GM10248 (cell line): ENCODE data around the gene RUNX2.

Experiments used
- CTCF ChIA-PET: fragments of 300-600 bp; sonication (Branson Sonifier 250); formaldehyde crosslinking; extraction: SDS; loops from one replicate; lab custom pipeline; 2021; ENCODE audit warnings: antibody characterized with exemption; lab: Yijun Ruan, JAX
- POLR2A ChIA-PET: fragments of 350-650 bp; sonication (Branson Sonifier 250); formaldehyde crosslinking; extraction: SDS; loops from one replicate; lab custom pipeline; 2020; ENCODE audit warnings: antibody characterized with exemption; lab: Yijun Ruan, JAX
- DNase-seq: peaks from one replicate; pipeline ENCODE4 v3.0.0; 2012; ENCODE audit errors: extremely low spot score
- CTCF ChIP-seq: IDR thresholded peaks from 2 replicates; pipeline ENCODE4 v1.5.1; 2012; ENCODE audit warnings: mild to moderate bottlenecking, low read depth; ENCODE audit errors: extremely low read depth, missing control alignments, control extremely low read depth

Gene RUNX2

GRCh38 chr6:45644720-45645119, 316.6 kb downstream of the RUNX2 start:
- no peak for TF ChIP-seq CTCF
- ChIA-PET CTCF (interaction anchor here (0.8 to 1.8 kb wide), 4 partner anchors 11 to 128 kb away, joined by 3 to 4 read pairs (median 3); no protein-coding TSS in a partner anchor), POLR2A (no interaction called here)
- no peak for DNase-seq

DNA sequence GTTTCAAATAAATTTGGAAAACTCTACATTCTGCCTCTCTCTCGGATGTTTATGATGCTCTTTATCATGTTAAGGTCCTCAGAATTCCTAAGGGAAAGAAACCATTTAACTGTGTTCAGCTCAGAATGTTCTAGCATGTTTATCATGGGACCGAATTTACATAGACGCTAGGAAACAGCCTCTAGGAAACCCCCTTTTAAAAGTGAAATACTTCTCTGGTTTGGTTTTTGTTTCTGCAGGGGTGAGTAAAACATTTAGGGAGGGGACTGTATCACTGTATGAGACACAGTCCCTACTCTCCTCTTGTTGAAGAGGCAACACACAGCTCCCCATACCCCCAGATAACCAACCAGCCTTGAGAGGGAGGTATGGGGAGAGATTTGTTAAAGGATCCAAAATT, 317.2 kb downstream of the RUNX2 start:
- CTCF ChIA-PET = interaction anchor here (0.9 to 1.8 kb wide), 4 partner anchors 10 to 285 kb away, joined by 3 to 5 read pairs (median 4); no protein-coding TSS in a partner anchor
- DNase-seq = peak; percentile 32
- no peak for TF ChIP-seq CTCF
- POLR2A ChIA-PET = no interaction called here

GRCh38 chr6:45647341-45648261, 319.5 kb downstream of the RUNX2 start:
- TF ChIP-seq CTCF = no peak
- POLR2A ChIA-PET = no interaction called here
- CTCF ChIA-PET = interaction anchor here (0.8 to 1.7 kb wide), 4 partner anchors 10 to 96 kb away, joined by 3 to 5 read pairs (median 4); no protein-coding TSS in a partner anchor
- no peak for DNase-seq

DNA sequence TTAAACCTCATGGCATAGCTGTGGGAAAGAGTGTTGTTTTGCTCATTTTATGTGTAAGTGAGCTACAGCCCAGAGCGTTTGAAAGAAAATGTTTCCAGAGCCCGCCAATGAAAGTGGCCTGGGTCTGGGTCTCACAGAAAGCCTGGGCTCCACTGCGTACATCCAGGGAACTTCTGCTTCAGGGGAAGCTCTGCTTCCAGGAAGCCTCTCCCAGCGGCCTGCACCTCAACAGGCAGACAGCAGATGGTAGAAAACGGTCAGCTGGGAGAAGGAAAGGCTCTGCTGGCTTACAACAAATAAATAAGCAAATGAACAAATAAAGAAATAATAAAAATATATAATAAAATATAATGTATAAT, 320.1 kb downstream of the RUNX2 start:
- TF ChIP-seq CTCF = no peak
- DNase-seq = no peak
- ChIA-PET CTCF (interaction anchor here (0.8 to 1.7 kb wide), 4 partner anchors 10 to 95 kb away, joined by 3 to 5 read pairs (median 4); no protein-coding TSS in a partner anchor), POLR2A (no interaction called here)

- DNase-seq = no peak
- ChIA-PET POLR2A (no interaction called here), CTCF (interaction anchor here (0.7 to 1.5 kb wide), 3 partner anchors 9 to 64 kb away, joined by 3 to 4 read pairs (median 3); no protein-coding TSS in a partner anchor)
- no peak for TF ChIP-seq CTCF
Observed at GRCh38 chr6:45650524-45651135, 322.5 kb downstream of the RUNX2 start.

GRCh38 chr6:45651301-45651700, 323.2 kb downstream of the RUNX2 start:
- no peak for TF ChIP-seq CTCF
- ChIA-PET POLR2A (no interaction called here), CTCF (no interaction called here)
- DNase-seq = no peak
